Heart left ventricle (tissue), 16 donors: ENCODE measurements around the gene GPR31. TPM values are rescaled to one million over a fixed set of nuclear protein-coding genes. Genes with fewer than 3 reads are reported as not detected.

Experiments
- ATAC-seq, 4 donors: fragments of 200-7000 bp; cut with Tn5 transposase; one replicate each; pipeline ENCODE4 v1.9.1; 2020 to 2022; ENCODE audit warnings: moderate library complexity in 4 of 4, mild to moderate bottlenecking in 3 of 4, moderate number of reproducible peaks in 1 of 4
- DNase-seq, 5 donors: peaks; one replicate each; pipeline ENCODE4 v3.0.0-alpha.2; 2020
- H3K27ac ChIP-seq, 12 donors: fragments of 200-600 bp; sonication (generic) in 4 of 12; one replicate each; pipeline versions ENCODE4 v1.5.0 to v1.8.0; 2016 to 2022; ENCODE audit warnings: mild to moderate bottlenecking in 2 of 12
- H3K27me3 ChIP-seq, 9 donors: fragments of 200-600 bp; sonication (generic) in 2 of 9; one replicate each; pipeline versions ENCODE4 v1.5.1 to v1.8.0; 2016 to 2022; ENCODE audit warnings: mild to moderate bottlenecking in 3 of 9
- H3K36me3 ChIP-seq, 9 donors: fragments of 200-600 bp; sonication (generic) in 2 of 9; one replicate each; pipeline versions ENCODE4 v1.5.0 to v1.8.0; 2018 to 2022; ENCODE audit warnings: mild to moderate bottlenecking in 2 of 9
- H3K4me1 ChIP-seq, 12 donors: fragments of 200-600 bp; sonication (generic) in 4 of 12; one replicate each; pipeline versions ENCODE4 v1.5.0 to v1.8.0; 2016 to 2022; ENCODE audit warnings: mild to moderate bottlenecking in 3 of 12
- H3K4me3 ChIP-seq, 12 donors: fragments of 200-600 bp; sonication (generic) in 4 of 12; one replicate each; pipeline versions ENCODE4 v1.5.0 to v1.8.0; 2017 to 2022; ENCODE audit warnings: mild to moderate bottlenecking in 9 of 12, moderate library complexity in 4 of 12
- H3K9me3 ChIP-seq, 12 donors: fragments of 200-600 bp; sonication (generic) in 4 of 12; one replicate each; pipeline versions ENCODE4 v1.5.0 to v1.8.0; 2016 to 2022; ENCODE audit warnings: mild to moderate bottlenecking in 1 of 12
- POLR2A ChIP-seq, 2 donors: fragments of 450-650 bp; IDR thresholded peaks; one replicate each; pipeline ENCODE4 v1.6.1; 2017; ENCODE audit warnings: antibody characterized with exemption in 2 of 2, mild to moderate bottlenecking in 2 of 2, moderate library complexity in 2 of 2
- WGBS, 4 donors: extraction: QIAGEN DNeasy Blood & Tissue Kit in 2 of 4; methylation state at CpG; one replicate each; pipeline versions ENCODE4 v1.1.5 to v1.1.7; 2013 to 2018; 5-methylcytosine and 5-hydroxymethylcytosine counted together
- intact Hi-C, 10 donors: fragments of 100-400 bp; cut with DNase I; formaldehyde crosslinking; loops; one replicate each; pipeline versions ENCODE4 v1.11.1 to v1.14.2; 2022
- polyA plus RNA-seq, 2 donors: library from polyadenylated mRNA; stranded (reverse); fragments of 200-250 nt; gene quantifications; one replicate each; pipeline ENCODE4 v1.2.3, GENCODE V29; 2013
- total RNA-seq, 9 donors: library from RNA; depleted of rRNA in 2 of 9; stranded (reverse); fragments of >200 nt in 2 of 9; fragmentation: NEBNext Ultra II Directional in 3 of 9; extraction: Animal tissue kit (Norgen Biotek cat#: 25700) in 3 of 9; gene quantifications; one replicate each; pipeline versions ENCODE4 v1.1.0 to v1.2.4, GENCODE V29; 2016 to 2023
- TF ChIP-seq, protein P1 (sequence below), 12 donors: fragments of 200-600 bp; sonication (generic) in 4 of 12; IDR thresholded peaks; one replicate each; pipeline versions ENCODE4 v1.5.0 to v1.8.0; 2018 to 2022; ENCODE audit warnings: antibody characterized with exemption in 12 of 12, mild to moderate bottlenecking in 5 of 12
- donor health status: ischemic (EF 13 %, LVEDD 7.1; RV severe dilation, severe dysfunction).
- donor health status: healthy with polysubstance abuse.
- donor health status: DM: no; HTN: yes; CAD: no.
- donor health status: DM: no; HTN: no; CAD: no.
- donor health status: ischemic (EF 25% LVEDD 6.9; RV normal size, moderate dysfunction).
- donor health status: ischemic (EF 25% LVEDD 5.7; RV mildly dilated, moderate dysfunction).
- donor health status: healthy.
- donor health status: DM: yes; HTN: yes; CAD: no.
- donor health status: ischemic (EF 35%, LVEDD 5.7; RV mildly dilated, moderate dysfunction).
- donor health status: nonischemic (EF 11% LVEDD 7.7; RV severe dilation, severe dysfunction).
- donor health status: DM: yes; HTN: yes; CAD: no.
- donor health status: PGD.
- donor health status: ischemic (EF 29% LVEDD 5.4; RV normal size, mild dysfunction).
- donor health status: nonischemic (EF 23%, LVEDD 6.1; RV moderate dilation, normal function).

GPR31 gene
- total and polyA plus RNA-seq, 11 donors, result not detected

DNA sequence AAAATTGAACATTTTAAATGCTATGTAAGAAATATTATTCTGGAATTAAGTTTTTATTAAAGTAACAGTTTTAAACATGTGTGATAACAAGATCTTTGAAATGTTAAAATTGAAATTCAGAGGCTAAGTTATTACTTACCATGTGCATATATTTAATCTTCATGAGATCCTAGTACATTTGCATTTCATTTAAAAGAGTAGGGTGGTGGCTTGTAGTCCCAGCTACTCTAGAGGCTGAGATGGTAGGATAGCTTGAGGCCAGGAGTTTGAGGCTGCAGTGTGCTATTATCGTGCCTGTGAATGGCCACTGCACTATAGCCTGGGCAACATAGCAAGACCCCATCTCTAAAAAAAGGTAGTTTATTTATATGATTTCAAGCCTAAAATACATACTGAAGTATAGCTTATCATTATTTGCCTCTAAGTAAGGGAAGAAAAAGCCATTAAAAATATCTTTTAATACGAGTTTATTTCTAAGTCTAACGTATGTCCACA lies 31.9 kb downstream of the GPR31 start:
- DNase-seq, result no peak
- no peak overlapping the region for H3K4me3 ChIP-seq

DNA sequence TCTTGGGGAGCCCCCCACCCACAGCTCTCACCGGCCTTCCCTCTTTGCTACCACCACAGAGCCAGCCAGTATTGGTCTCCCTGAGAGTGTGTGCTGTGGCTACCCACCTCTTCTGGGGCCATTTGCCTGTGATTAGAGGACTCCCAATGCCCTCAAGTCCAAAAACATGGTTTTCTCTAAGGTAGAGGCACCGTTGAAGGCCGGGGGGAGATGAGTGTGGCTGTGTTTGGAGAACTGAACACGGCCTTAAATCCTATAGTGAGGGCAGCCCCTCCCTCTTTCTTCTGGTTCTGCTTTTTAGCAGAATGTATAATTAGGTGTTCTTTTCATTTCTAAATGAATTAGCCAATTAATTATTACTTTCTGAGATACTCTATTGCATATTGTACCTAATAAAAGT lies 32.4 kb downstream of the GPR31 start:
- Histone ChIP-seq H3K36me3 (no peaks in the 10 kb centered on the region), H3K4me3 (no peak overlapping the region), H3K27me3 (peaks cover 0 to 18% (median 4%) of the 10 kb centered on the region in 9 donors), H3K4me1 (peaks cover 0 to 8% (median 0%) of the 10 kb centered on the region in 12 donors), H3K9me3 (no peaks in the 10 kb centered on the region), H3K27ac (no peak overlapping the region)
- TF ChIP-seq, protein P1, sequence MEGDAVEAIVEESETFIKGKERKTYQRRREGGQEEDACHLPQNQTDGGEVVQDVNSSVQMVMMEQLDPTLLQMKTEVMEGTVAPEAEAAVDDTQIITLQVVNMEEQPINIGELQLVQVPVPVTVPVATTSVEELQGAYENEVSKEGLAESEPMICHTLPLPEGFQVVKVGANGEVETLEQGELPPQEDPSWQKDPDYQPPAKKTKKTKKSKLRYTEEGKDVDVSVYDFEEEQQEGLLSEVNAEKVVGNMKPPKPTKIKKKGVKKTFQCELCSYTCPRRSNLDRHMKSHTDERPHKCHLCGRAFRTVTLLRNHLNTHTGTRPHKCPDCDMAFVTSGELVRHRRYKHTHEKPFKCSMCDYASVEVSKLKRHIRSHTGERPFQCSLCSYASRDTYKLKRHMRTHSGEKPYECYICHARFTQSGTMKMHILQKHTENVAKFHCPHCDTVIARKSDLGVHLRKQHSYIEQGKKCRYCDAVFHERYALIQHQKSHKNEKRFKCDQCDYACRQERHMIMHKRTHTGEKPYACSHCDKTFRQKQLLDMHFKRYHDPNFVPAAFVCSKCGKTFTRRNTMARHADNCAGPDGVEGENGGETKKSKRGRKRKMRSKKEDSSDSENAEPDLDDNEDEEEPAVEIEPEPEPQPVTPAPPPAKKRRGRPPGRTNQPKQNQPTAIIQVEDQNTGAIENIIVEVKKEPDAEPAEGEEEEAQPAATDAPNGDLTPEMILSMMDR (IDR thresholded peaks at IDR 0.05), result no peak
- TF ChIP-seq POLR2A (IDR thresholded peaks at IDR 0.05), result no peak
- intact Hi-C loops, result no loop called here
- DNase-seq (no peak), ATAC-seq (no peak)
- 78 to 86% (median 84%) methylated on average over 4 of the region's 4 CpGs for WGBS, 4 donors

More for the DNA sequence above, 31.9 kb downstream of the GPR31 start:
- 71 to 92% (median 88%) methylated on average over 3 of the region's 3 CpGs for WGBS, 4 donors
- H3K36me3 ChIP-seq, result no peaks in the 10 kb centered on the region
- no peaks in the 10 kb centered on the region for H3K9me3 ChIP-seq
- no peak for ATAC-seq
- peaks cover 0 to 3% (median 0%) of the 10 kb centered on the region in 12 donors for H3K4me1 ChIP-seq
- no peak overlapping the region for H3K27ac ChIP-seq
- intact Hi-C loops, result no loop called here
- peaks cover 0 to 16% (median 4%) of the 10 kb centered on the region in 9 donors for H3K27me3 ChIP-seq
- no peak for TF ChIP-seq POLR2A (IDR thresholded peaks at IDR 0.05)
- TF ChIP-seq, protein P1 (IDR thresholded peaks at IDR 0.05), result no peak

DNA sequence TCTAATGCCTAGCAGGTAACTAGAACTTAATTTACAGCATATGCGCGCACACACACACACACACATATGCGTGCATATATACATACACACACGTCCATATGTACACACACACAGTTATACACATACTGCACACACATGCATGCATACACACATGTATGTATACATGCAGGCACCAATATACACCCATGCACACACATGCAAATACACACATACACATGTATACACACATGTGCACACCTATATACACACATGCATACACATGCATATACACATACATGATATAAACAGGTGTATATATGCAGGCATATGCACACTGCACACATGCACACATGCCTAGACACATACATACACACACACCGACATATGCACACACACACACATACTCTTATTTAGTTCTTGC lies 33.0 kb downstream of the GPR31 start:
- Histone ChIP-seq H3K36me3 (no peaks in the 10 kb centered on the region), H3K27ac (no peak overlapping the region), H3K4me3 (no peak overlapping the region), H3K27me3 (peaks cover 0 to 18% (median 4%) of the 10 kb centered on the region in 9 donors), H3K4me1 (peaks cover 0 to 12% (median 0%) of the 10 kb centered on the region in 12 donors), H3K9me3 (no peaks in the 10 kb centered on the region)
- intact Hi-C loops, result no loop called here
- TF ChIP-seq, protein P1 (IDR thresholded peaks at IDR 0.05), result no peak
- no peak for TF ChIP-seq POLR2A (IDR thresholded peaks at IDR 0.05)
- ATAC-seq, result no peak
- 91 to 97% (median 93%) methylated on average over 5 of the region's 5 CpGs for WGBS, 4 donors
- DNase-seq, result no peak

DNA sequence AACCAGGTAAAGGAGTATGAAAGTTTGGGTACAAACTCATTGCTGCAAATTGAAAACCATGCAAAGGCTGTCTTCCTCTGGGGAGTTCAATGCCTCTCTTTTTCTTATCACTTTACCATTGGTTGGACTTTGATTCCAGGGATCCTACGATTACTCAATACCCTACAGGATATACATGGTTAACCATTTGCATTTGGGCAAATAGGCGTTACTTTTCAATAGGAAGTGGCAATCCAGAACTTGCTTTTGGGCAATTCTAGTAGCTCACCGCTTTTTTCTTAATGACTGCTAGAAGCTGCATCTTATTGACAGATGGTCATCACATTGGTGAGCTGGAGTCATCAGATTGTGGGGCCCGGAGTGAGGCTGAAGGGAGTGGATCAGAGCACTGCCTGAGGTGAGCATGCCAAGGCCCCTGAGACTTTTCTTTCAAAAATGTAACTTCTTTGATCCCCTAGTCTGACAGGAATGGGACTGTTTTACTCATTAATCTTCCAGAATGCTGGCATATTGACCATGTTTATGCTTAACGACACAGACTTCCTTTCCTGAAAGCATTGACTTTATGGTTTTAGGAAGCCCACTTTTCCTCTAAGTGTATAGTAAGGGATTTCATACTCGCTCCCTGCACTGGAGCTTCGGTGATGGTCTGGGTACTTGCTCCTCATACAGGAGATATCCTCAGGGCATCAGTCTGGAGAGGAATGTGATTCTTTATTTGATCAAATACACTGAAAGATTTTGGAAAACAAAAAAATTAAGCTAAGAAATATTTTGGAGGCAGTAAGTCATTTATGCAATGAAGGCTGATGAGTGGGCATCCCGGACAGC lies 34.7 kb downstream of the GPR31 start, which contains the start of gene CCR6:
Gene CCR6, plus strand, starts transcription at position 270 of the 831 bp plus-strand sequence. CDS start 13,039 bp downstream, outside the sequence.
- H3K36me3 ChIP-seq, result no peaks in the 10 kb centered on the region
- no peak for ATAC-seq
- WGBS, 4 donors, result 50 to 64% (median 59%) methylated on average over 8 of the region's 8 CpGs

More for the DNA sequence above, 34.7 kb downstream of the GPR31 start, which contains the start of gene CCR6:
- intact Hi-C loops, result no loop called here
- H3K4me3 ChIP-seq, result no peak within 1 kb of the TSS
- peaks cover 0 to 25% (median 4%) of the 10 kb centered on the region in 9 donors for H3K27me3 ChIP-seq
- DNase-seq, result no peak
- H3K4me1 ChIP-seq, result peaks cover 0 to 12% (median 0%) of the 10 kb centered on the region in 12 donors
- TF ChIP-seq, protein P1 (IDR thresholded peaks at IDR 0.05), result no peak
- no peak for TF ChIP-seq POLR2A (IDR thresholded peaks at IDR 0.05)
- H3K27ac ChIP-seq, result no peak within 1 kb of the TSS
- H3K9me3 ChIP-seq, result no peaks in the 10 kb centered on the region
